H1 (cell line): ENCODE data around the gene PPEF2.

ENCODE experiments used
- ATF2 ChIP-seq: IDR thresholded peaks from 2 replicates; pipeline ENCODE4 v1.6.1; 2012; ENCODE audit warnings: low read length, inconsistent platforms
- CHD1 ChIP-seq: IDR thresholded peaks from 2 replicates; pipeline ENCODE4 v1.6.1; 2012; ENCODE audit warnings: low read depth, low read length, improper control_type of control experiment
- CHD2 ChIP-seq: IDR thresholded peaks from 2 replicates; pipeline ENCODE4 v1.6.1; 2012; ENCODE audit warnings: low read length, improper control_type of control experiment
- CHD7 ChIP-seq: fragments of 300-600 bp; sonication (generic); IDR thresholded peaks from 2 replicates; pipeline ENCODE4 v1.7.1; 2012; ENCODE audit warnings: low read length, moderate library complexity, mild to moderate bottlenecking, inconsistent platforms; ENCODE audit not compliant: insufficient replicate concordance
- JUND ChIP-seq: IDR thresholded peaks from 2 replicates; pipeline ENCODE4 v1.6.1; 2011; ENCODE audit warnings: mild to moderate bottlenecking, improper control_type of control experiment, low read length
- POLR2A ChIP-seq, 2 experiments: IDR thresholded peaks; 1 replicate in 1 of 2; 2 replicates in 1 of 2; pipeline ENCODE4 v1.6.1; 2011; ENCODE audit warnings: low read depth in 2 of 2, low read length in 2 of 2, mild to moderate bottlenecking in 2 of 2; ENCODE audit errors: control extremely low read depth in 1 of 2
- SP2 ChIP-seq: IDR thresholded peaks from 2 replicates; pipeline ENCODE4 v1.6.1; 2012; ENCODE audit warnings: mild to moderate bottlenecking, low read length, inconsistent platforms
- TEAD4 ChIP-seq: IDR thresholded peaks from 2 replicates; pipeline ENCODE4 v1.6.1; 2012; ENCODE audit warnings: low read depth, low read length, inconsistent platforms, mixed read lengths
- TF ChIP-seq, protein P1 (sequence below), 3 experiments: IDR thresholded peaks; 1 replicate in 2 of 3; 2 replicates in 1 of 3; pipeline versions ENCODE4 v1.5.1 to v1.6.1; 2011; ENCODE audit warnings: low read length in 3 of 3, mild to moderate bottlenecking in 3 of 3, inconsistent platforms in 2 of 3, low read depth in 1 of 3, moderate library complexity in 1 of 3; ENCODE audit not compliant: insufficient read depth in 1 of 3; ENCODE audit errors: control extremely low read depth in 1 of 3
- TF ChIP-seq, protein P2 (sequence below): IDR thresholded peaks from 2 replicates; pipeline ENCODE4 v1.6.1; 2011; ENCODE audit warnings: low read depth, mild to moderate bottlenecking, low read length; ENCODE audit not compliant: insufficient read depth

DNA sequence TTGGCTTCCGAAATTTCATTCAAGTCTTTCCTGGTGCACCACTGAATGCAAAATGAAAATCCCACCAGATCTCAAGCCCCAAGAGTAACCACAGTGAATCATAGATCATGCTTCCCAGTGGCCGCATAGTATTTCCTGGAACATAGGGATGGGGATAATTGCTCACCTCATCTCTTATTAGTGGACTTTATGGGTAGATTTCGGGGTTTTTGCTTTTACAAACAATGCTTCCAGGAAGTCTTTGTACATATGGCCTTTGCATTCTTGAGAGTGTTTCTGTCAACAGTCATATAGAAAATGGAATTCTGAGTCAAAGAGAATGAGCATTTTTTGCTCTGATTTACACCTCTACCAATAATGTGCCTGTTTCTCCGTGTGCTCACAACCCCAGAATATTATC, 53.4 kb downstream of the PPEF2 start:
- TF ChIP-seq, protein P1, sequence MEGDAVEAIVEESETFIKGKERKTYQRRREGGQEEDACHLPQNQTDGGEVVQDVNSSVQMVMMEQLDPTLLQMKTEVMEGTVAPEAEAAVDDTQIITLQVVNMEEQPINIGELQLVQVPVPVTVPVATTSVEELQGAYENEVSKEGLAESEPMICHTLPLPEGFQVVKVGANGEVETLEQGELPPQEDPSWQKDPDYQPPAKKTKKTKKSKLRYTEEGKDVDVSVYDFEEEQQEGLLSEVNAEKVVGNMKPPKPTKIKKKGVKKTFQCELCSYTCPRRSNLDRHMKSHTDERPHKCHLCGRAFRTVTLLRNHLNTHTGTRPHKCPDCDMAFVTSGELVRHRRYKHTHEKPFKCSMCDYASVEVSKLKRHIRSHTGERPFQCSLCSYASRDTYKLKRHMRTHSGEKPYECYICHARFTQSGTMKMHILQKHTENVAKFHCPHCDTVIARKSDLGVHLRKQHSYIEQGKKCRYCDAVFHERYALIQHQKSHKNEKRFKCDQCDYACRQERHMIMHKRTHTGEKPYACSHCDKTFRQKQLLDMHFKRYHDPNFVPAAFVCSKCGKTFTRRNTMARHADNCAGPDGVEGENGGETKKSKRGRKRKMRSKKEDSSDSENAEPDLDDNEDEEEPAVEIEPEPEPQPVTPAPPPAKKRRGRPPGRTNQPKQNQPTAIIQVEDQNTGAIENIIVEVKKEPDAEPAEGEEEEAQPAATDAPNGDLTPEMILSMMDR (IDR thresholded peaks at IDR 0.05; ENCODE audit: control extremely low read depth in 1 of 3, insufficient read depth in 1 of 3, low read depth in 1 of 3, low read length in 3 of 3): no peak
- no peak for TF ChIP-seq POLR2A (IDR thresholded peaks at IDR 0.05; ENCODE audit: control extremely low read depth in 1 of 2, low read depth in 2 of 2, low read length in 2 of 2)
- no peak for TF ChIP-seq JUND
- TF ChIP-seq CHD1: no peak
- no peak for TF ChIP-seq ATF2
- no peak for TF ChIP-seq CHD7
- TF ChIP-seq CHD2: no peak
- TF ChIP-seq, protein P2, sequence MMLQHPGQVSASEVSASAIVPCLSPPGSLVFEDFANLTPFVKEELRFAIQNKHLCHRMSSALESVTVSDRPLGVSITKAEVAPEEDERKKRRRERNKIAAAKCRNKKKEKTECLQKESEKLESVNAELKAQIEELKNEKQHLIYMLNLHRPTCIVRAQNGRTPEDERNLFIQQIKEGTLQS: no peak
- no peak for TF ChIP-seq TEAD4
- no peak for TF ChIP-seq SP2
